GM12865 (cell line): ENCODE results near the gene CLIP2.
"Not testable (repeated sequence)": the region's sequence is repeated elsewhere in the genome, so short reads cannot be mapped to it uniquely, and the experiment has no call there.

Experiments
- DNase-seq: peaks from one replicate; pipeline ENCODE4 v3.0.0; 2010; ENCODE audit warnings: low read depth
- H3K4me3 ChIP-seq: 2 replicates; pipeline ENCODE4 v1.5.1; 2011; ENCODE audit warnings: mild to moderate bottlenecking, low read depth, low read length, control low read depth
- CTCF ChIP-seq: IDR thresholded peaks from 2 replicates; pipeline ENCODE4 v1.5.1; 2011; ENCODE audit warnings: low read length, control low read depth, low read depth, inconsistent platforms; ENCODE audit not compliant: insufficient read depth; ENCODE audit errors: missing control alignments

The CLIP2 gene

DNA sequence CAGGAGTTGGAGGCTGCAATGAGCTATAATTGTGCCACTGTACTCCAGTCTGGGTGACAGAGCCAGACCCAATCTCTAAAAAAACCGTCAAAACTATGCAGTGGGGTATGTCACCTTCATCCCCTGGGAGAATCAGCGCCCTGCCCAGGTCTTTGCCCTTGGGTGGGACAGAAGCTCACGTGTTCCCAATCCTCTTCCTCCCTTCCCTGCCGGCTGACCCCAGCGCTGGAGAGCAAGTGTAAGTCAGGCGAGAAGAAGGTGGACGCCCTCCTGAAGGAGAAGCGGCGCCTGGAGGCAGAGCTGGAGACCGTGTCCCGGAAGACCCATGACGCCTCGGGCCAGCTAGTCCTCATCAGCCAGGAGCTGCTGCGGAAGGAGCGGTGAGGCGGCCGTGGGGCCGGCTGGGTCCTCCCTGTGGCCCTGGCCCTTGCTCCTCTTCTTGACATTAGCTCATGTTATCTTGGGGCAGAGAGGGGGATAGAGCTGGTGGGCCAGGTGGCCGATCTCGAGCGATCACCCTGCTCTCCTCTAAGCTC is 99.7 kb downstream of the CLIP2 start:
- DNase-seq = no peak
- no peak for TF ChIP-seq CTCF
- no peak overlapping the region for H3K4me3 ChIP-seq

- DNase-seq, H3K4me3 ChIP-seq: not testable (repeated sequence)
Observed at GRCh38 chr7:74393722-74394121, 104.5 kb downstream of the CLIP2 start.

DNA sequence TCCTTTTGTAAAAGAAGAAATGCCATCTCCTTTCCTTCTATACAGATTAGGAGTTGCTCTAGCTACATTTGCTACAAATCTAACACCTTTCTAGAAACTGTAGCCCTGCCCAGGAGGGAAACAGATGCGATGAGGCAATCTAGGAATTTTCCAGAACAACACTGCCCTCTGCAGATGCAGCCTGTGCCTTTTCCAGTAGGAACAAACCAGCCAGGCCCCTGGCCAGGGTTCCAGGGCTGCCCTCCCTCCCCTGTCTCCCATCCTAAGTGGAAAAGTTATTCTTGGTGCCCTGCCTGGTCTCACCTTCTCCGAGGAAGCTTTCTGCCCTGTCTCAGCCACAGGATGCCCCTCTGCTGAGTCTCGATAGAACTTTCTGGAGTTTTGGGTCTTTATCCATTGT is 105.4 kb downstream of the CLIP2 start:
- DNase-seq, H3K4me3 ChIP-seq: not testable (repeated sequence)

- no peak for TF ChIP-seq CTCF
- H3K4me3 ChIP-seq = no peak overlapping the region
- no peak for DNase-seq
Observed at GRCh38 chr7:74395745-74396311, 106.6 kb downstream of the CLIP2 start.

DNA sequence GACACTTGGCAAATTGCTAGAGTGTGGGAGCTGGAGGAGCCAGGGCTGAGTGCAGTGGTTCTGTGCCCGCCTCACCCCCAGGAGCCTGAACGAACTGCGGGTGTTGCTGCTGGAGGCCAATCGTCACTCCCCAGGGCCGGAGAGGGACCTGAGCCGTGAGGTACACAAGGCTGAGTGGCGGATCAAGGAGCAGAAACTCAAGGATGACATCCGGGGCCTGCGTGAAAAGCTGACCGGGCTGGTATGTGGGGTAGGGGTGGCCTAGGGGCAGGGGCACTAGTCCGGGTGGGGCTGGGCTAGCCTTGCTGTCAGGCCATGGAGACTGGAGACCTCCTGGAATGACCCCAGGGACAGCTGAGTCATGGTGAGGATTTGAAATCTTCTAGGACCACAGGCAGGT is 107.8 kb downstream of the CLIP2 start:
- no peak for DNase-seq
- H3K4me3 ChIP-seq = no peak overlapping the region
- TF ChIP-seq CTCF = no peak

DNA sequence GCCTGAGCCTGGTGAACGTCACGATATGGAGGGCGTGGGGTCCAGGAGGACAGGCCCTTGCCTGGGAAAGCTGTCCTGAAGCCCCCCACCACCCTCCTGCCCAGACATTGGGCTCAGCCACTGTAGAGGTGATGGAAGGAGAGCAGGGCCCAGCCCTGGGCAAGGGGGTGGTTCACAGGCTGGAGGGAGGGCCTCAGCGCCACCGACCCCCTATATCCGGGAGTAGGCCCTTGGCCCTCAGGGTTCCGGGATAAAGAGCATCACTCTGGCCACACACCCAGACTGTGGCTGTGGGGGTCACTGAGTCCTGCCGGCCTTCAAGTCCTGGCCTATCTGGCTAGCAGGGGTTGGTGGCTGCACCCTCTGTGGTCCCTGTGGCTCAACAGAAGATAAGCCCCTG is 109.2 kb downstream of the CLIP2 start:
- DNase-seq = no peak
- no peak for TF ChIP-seq CTCF
- H3K4me3 ChIP-seq = no peak overlapping the region

GRCh38 chr7:74399006-74399405 is 109.8 kb downstream of the CLIP2 start:
- TF ChIP-seq CTCF = no peak
- H3K4me3 ChIP-seq = no peak overlapping the region
- no peak for DNase-seq

- TF ChIP-seq CTCF = no peak
- DNase-seq = no peak
- no peak overlapping the region for H3K4me3 ChIP-seq
Observed at GRCh38 chr7:74400420-74401136, 111.4 kb downstream of the CLIP2 start.
